HS-5 (cell line): ENCODE data around the gene LDAH.
"Not testable (repeated sequence)": the region's sequence is repeated elsewhere in the genome, so short reads cannot be mapped to it uniquely, and the experiment has no call there.

Experiments used
- DNase-seq: peaks from one replicate; pipeline ENCODE4 v3.0.0-alpha.2; 2012; ENCODE audit warnings: low read depth

The LDAH gene

GRCh38 chr2:20822535-20823490, at the start of gene LDAH:
Gene LDAH, minus strand, starts transcription at chr2:20823101. Its CDS starts 21,638 bp downstream, at chr2:20801463.
- DNase-seq, result peak; percentile 57

GRCh38 chr2:20868377-20868776, 45.5 kb upstream of the LDAH start:
- no peak for DNase-seq

- DNase-seq, result no peak
These were observed 39.9 kb upstream of the LDAH start for GRCh38 chr2:20862850-20863249.

- DNase-seq, result no peak
These were observed 32.6 kb upstream of the LDAH start for GRCh38 chr2:20855456-20855855.

GRCh38 chr2:20852670-20853069, 29.8 kb upstream of the LDAH start:
- no peak for DNase-seq

- DNase-seq, result no peak
These were observed 29.2 kb upstream of the LDAH start for GRCh38 chr2:20852139-20852538.

GRCh38 chr2:20844246-20844645, 21.3 kb upstream of the LDAH start:
- no peak for DNase-seq

GRCh38 chr2:20839052-20839451, 16.2 kb upstream of the LDAH start:
- DNase-seq, result no peak

- no peak for DNase-seq
These were observed 15.1 kb upstream of the LDAH start for GRCh38 chr2:20838016-20838415.

GRCh38 chr2:20836521-20836920, 13.6 kb upstream of the LDAH start:
- DNase-seq, result no peak

GRCh38 chr2:20834331-20834730, 11.4 kb upstream of the LDAH start:
- DNase-seq, result no peak

GRCh38 chr2:20832606-20833005, 9.7 kb upstream of the LDAH start:
- no peak for DNase-seq

- DNase-seq, result no peak
These were observed 7.0 kb upstream of the LDAH start for GRCh38 chr2:20829861-20830260.

GRCh38 chr2:20823917-20824316, 1.0 kb upstream of the LDAH start:
- no peak for DNase-seq

- no peak for DNase-seq
These were observed 4.1 kb downstream of the LDAH start for GRCh38 chr2:20818820-20819219.

GRCh38 chr2:20815216-20815615, 7.7 kb downstream of the LDAH start:
- no peak for DNase-seq

- no peak for DNase-seq
These were observed 10.1 kb downstream of the LDAH start for GRCh38 chr2:20812779-20813178.

GRCh38 chr2:20806286-20806685, 16.6 kb downstream of the LDAH start:
- no peak for DNase-seq

GRCh38 chr2:20803974-20804373, 18.9 kb downstream of the LDAH start:
- DNase-seq, result no peak

- DNase-seq, result no peak
These were observed 19.6 kb downstream of the LDAH start for GRCh38 chr2:20803226-20803682.

GRCh38 chr2:20797096-20797495, 25.8 kb downstream of the LDAH start:
- no peak for DNase-seq

- DNase-seq, result no peak
These were observed 26.5 kb downstream of the LDAH start for GRCh38 chr2:20796374-20796791.

GRCh38 chr2:20793944-20794343, 29.0 kb downstream of the LDAH start:
- DNase-seq, result not testable (repeated sequence)
